HFFc6 (cell line): ENCODE results near the gene EGLN3. TPM values are rescaled to one million over a fixed set of nuclear protein-coding genes. Genes with fewer than 3 reads are reported as not detected.
"Not testable (repeated sequence)": the region's sequence is repeated elsewhere in the genome, so short reads cannot be mapped to it uniquely, and the experiment has no call there.

Experiments
- DNase-seq: peaks from one replicate; pipeline ENCODE4 v3.0.0-alpha.2; 2018
- H3K27ac Mint-ChIP-seq: 2 replicates; pipeline ENCODE4 v1.8.0; 2020; ENCODE audit warnings: mild to moderate bottlenecking, mixed read lengths
- H3K27me3 Mint-ChIP-seq: 2 replicates; pipeline ENCODE4 v1.8.0; 2021; ENCODE audit warnings: mild to moderate bottlenecking, moderate library complexity, mixed read lengths; ENCODE audit not compliant: insufficient read depth
- H3K36me3 Mint-ChIP-seq: 2 replicates; pipeline ENCODE4 v1.8.0; 2021; ENCODE audit warnings: low read depth, mixed read lengths
- H3K4me1 Mint-ChIP-seq: 2 replicates; pipeline ENCODE4 v1.8.0; 2020; ENCODE audit warnings: low read depth, mixed read lengths
- H3K4me3 Mint-ChIP-seq: 2 replicates; pipeline ENCODE4 v1.8.0; 2020; ENCODE audit warnings: mild to moderate bottlenecking, moderate library complexity, mixed read lengths
- H3K9me3 Mint-ChIP-seq: 2 replicates; pipeline ENCODE4 v1.8.0; 2020; ENCODE audit warnings: mild to moderate bottlenecking, mixed read lengths
- total RNA-seq, 6 experiments: library from RNA; stranded (reverse); fragmentation: NEBNext Ultra II Directional; extraction: Animal tissue kit (Norgen Biotek cat#: 25700); gene quantifications; 2 replicates in 1 of 6; 3 replicates in 5 of 6; pipeline ENCODE4 v1.2.3, GENCODE V29; 2021
- TF ChIP-seq, protein P1 (sequence below): fragments of 200-600 bp; sonication (generic); IDR thresholded peaks from 2 replicates; pipeline ENCODE4 v1.5.0; 2021; ENCODE audit warnings: antibody characterized with exemption, mild to moderate bottlenecking

Gene EGLN3
- total RNA-seq, 6 experiments from 2014 or later = 0.19 TPM; not detected in 5

DNA sequence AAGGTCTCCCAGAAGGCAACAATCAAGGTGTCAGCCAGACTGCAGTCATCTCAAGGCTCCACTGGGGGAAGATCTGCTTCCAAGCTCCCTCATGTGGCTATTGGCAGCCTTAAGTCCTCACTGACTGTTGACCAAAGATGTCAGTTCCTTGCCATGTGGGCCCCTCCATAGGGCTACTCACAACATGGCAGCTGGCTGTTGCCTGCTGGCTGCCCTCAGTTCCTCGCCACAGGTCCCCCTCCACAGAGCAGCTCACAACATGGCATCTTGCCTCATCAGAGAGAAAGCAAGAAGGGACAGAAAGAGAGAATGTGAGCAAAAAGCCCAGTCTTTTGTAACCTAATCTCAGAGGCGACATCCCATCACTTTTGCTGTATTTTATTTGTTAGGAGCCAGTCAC is 34.4 kb upstream of the EGLN3 start:
- Mint-ChIP-seq H3K9me3 (peaks cover 35% of the 10 kb centered on the region), H3K27me3 (peaks cover 2% of the 10 kb centered on the region; the same call in 1 of the 2 replicates), H3K4me3 (no peak overlapping the region), H3K27ac (no peak overlapping the region), H3K36me3 (no peaks in the 10 kb centered on the region; the same call in 1 of the 2 replicates), H3K4me1 (peaks cover 7% of the 10 kb centered on the region; the same call in 1 of the 2 replicates)
- TF ChIP-seq, protein P1, sequence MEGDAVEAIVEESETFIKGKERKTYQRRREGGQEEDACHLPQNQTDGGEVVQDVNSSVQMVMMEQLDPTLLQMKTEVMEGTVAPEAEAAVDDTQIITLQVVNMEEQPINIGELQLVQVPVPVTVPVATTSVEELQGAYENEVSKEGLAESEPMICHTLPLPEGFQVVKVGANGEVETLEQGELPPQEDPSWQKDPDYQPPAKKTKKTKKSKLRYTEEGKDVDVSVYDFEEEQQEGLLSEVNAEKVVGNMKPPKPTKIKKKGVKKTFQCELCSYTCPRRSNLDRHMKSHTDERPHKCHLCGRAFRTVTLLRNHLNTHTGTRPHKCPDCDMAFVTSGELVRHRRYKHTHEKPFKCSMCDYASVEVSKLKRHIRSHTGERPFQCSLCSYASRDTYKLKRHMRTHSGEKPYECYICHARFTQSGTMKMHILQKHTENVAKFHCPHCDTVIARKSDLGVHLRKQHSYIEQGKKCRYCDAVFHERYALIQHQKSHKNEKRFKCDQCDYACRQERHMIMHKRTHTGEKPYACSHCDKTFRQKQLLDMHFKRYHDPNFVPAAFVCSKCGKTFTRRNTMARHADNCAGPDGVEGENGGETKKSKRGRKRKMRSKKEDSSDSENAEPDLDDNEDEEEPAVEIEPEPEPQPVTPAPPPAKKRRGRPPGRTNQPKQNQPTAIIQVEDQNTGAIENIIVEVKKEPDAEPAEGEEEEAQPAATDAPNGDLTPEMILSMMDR = no peak
- DNase-seq = no peak

DNA sequence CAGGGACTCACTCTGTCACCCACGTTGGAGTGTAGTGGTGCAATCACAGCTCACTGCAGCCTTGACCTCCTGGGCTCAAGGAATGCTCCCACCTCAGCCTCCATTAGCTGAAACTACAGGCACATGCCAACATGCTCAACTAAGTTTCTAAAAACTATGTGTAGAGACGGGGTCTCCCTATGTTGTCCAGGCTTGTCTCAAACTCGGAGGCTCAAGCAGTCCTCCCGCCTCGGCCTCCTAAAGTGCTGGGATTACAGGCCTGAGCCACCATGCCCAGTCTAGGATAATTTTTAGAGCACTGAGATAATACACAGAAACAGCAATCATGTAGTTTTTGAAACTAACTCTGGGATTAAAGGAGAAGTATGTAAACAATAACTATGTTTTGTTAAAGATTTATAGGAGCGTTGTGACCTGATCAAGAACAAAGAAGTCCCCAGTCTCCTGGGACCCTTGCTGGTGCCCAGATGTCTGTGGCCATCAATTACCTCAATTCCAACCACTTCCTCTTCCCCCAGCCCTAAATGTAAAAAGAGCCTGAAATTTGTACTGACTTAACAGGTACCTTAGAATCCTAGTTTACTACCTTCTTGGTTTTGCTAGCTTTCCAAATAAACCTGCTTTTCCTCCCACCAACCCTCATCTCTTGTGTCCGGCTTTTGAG is 28.9 kb upstream of the EGLN3 start:
- DNase-seq = no peak
- Mint-ChIP-seq H3K27ac (no peak overlapping the region), H3K4me1 (no peaks in the 10 kb centered on the region), H3K27me3 (peaks cover 5% of the 10 kb centered on the region), H3K36me3 (no peaks in the 10 kb centered on the region; the same call in 1 of the 2 replicates), H3K9me3 (peaks cover 27% of the 10 kb centered on the region), H3K4me3 (no peak overlapping the region)
- TF ChIP-seq, protein P1 = no peak

DNA sequence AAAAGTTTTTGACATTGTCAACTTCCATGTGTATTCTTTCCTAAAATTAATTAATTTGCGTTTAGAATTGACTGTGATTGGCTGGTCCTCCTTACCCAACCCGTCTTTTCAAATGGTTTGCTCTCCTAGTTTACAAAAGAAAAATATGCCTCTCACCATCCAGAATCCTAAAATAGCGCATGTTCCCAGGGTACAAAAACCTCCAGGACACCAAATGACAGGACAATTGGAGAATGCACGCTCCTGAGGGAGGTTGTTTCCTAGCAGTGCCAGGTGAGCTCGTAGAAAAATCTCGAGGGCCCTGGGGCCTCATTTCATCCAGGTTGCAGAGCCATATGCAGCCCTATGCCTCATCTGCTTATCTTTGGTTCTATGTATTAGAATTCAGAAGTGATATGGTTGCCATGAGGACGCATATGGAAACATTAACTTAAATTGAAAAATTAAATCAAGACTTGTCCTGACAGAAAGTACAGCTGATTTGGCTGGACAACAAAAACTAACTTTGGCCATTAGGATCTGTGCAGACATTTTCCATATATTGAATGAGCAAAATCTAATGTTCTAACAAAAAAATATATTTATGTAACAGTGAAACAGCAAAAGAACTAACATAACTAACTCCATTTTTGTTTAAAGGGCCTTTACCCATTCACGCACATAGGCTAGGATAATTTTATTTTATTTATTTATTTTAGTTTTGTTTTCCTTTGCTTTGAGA is 28.2 kb upstream of the EGLN3 start:
- Mint-ChIP-seq H3K4me3 (no peak overlapping the region), H3K27me3 (peaks cover 6% of the 10 kb centered on the region), H3K9me3 (peaks cover 25% of the 10 kb centered on the region), H3K36me3 (no peaks in the 10 kb centered on the region; the same call in 1 of the 2 replicates), H3K4me1 (no peaks in the 10 kb centered on the region), H3K27ac (no peak overlapping the region)
- TF ChIP-seq, protein P1 = no peak
- DNase-seq = no peak

DNA sequence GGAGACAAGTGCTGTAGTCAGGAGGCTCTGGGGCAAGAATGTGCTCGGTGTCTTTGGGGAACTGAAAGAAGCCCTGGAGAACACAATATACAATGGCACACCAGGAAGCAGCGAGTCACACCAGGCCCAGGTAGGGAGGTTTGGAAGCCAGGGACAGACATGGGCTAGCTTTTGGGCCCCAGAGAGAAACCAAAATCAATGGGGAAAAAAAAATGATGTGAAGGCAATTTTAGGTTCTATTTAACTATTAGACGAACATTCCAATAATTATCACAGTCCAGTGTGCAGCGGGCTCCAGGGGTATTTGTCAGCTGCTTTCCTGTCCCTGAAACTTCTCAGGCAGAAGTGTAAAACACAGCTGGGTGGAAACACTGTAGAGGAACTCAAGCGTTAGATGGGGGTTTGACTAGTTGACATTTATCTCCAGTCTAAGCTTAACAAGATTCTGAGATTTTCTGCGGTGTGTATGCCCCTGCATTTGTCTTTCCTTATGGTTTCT is 21.8 kb upstream of the EGLN3 start:
- Mint-ChIP-seq H3K36me3 (no peaks in the 10 kb centered on the region), H3K4me1 (no peaks in the 10 kb centered on the region), H3K27me3 (peaks cover 6% of the 10 kb centered on the region; the same call in 1 of the 2 replicates), H3K4me3 (no peak overlapping the region), H3K9me3 (peaks cover 31% of the 10 kb centered on the region), H3K27ac (no peak overlapping the region)
- no peak for DNase-seq
- TF ChIP-seq, protein P1 = no peak

DNA sequence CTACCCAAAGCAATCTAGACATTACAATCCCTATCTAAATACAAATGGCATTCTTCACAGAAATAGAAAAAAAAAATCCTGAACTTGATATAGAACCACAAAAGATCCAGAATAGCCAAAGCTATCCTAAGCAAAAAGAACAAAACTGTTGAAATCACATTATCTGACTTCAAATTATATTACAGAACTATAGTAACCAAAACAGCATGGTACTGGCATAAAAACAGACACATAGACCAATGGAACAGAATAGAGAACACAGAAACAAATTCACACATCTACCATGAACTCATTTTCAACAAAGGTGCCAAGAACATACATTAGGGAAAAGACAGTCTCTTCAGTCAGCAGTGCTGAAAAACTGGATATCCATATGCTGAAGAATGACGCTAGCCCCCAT is 19.0 kb upstream of the EGLN3 start:
- not testable (repeated sequence) for H3K27ac Mint-ChIP-seq, H3K4me1 Mint-ChIP-seq, H3K4me3 Mint-ChIP-seq, DNase-seq, H3K27me3 Mint-ChIP-seq, H3K36me3 Mint-ChIP-seq
- H3K9me3 Mint-ChIP-seq = peaks cover 38% of the 10 kb centered on the region

DNA sequence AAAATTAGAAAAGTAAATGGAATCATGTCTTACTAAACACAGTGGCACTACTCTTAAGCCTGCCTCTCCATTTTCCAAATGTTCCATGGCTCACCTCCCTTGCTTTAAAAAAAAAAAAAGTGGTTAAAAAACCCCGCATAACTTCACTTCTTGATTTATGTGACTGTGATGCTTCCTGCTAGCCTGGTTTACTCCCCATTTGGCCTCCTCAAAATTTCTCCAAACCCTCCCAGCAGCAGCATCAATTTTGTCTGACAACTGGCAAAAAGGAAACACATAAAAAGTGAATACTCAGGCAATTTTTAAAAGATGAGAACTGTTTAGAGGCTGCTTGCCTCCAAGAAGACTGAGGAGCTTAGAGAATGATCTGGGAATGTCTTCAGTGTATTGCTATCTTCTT is 17.8 kb upstream of the EGLN3 start:
- H3K9me3 Mint-ChIP-seq = peaks cover 45% of the 10 kb centered on the region
- no peak overlapping the region for H3K27ac Mint-ChIP-seq
- H3K27me3 Mint-ChIP-seq = peaks cover 2% of the 10 kb centered on the region; the same call in 1 of the 2 replicates
- DNase-seq = no peak
- TF ChIP-seq, protein P1 = no peak
- H3K4me3 Mint-ChIP-seq = no peak overlapping the region
- H3K4me1 Mint-ChIP-seq = no peaks in the 10 kb centered on the region
- no peaks in the 10 kb centered on the region for H3K36me3 Mint-ChIP-seq
